Fibroblast of lung (primary cell): ENCODE measurements around the gene SFXN3.

Experiments used
- EZH2 ChIP-seq: IDR thresholded peaks from 2 replicates; pipeline ENCODE4 v1.5.1; 2012; ENCODE audit warnings: low read length, control low read depth, mild to moderate bottlenecking; ENCODE audit errors: missing control alignments
- TF ChIP-seq, protein P1 (sequence below), 2 donors: IDR thresholded peaks in 1 of 2; conservative IDR thresholded peaks in 1 of 2; 1 replicate in 1 of 2; 2 replicates in 1 of 2; pipeline ENCODE4 v1.5.1; 2011 to 2012; ENCODE audit warnings: low read length in 2 of 2, control low read depth in 1 of 2, inconsistent platforms in 1 of 2, low read depth in 1 of 2, mild to moderate bottlenecking in 1 of 2

DNA sequence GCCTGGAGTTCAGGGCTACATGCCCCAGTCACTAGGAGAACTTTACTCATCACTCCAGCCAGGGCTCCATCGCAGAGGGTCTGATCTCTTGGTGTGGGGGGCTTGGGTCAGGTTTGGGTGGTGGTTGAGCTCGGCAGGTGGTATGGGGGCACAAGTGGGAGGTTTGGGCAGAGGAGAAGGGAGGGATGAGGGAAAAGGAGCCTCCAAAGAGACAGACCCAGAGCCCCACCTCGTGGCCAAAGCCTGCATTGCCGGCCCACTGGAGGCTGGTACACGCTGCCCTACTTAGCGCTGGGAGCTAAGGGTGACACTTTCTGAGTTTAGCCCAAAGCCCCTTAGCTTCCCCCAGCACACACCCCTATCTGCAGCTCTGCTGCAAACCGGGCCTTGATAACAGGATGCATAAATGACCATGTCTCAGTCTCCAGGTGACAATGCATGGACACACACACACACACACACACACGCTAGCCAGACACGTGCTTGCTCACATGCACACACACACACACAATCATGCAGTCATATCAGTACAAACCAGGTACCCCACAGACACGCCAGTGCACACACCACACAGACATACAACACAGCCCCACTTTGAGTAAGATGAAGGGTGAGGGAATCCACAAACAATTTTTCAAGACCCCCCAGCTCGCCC lies 16.7 kb upstream of the SFXN3 start:
- TF ChIP-seq, protein P1, sequence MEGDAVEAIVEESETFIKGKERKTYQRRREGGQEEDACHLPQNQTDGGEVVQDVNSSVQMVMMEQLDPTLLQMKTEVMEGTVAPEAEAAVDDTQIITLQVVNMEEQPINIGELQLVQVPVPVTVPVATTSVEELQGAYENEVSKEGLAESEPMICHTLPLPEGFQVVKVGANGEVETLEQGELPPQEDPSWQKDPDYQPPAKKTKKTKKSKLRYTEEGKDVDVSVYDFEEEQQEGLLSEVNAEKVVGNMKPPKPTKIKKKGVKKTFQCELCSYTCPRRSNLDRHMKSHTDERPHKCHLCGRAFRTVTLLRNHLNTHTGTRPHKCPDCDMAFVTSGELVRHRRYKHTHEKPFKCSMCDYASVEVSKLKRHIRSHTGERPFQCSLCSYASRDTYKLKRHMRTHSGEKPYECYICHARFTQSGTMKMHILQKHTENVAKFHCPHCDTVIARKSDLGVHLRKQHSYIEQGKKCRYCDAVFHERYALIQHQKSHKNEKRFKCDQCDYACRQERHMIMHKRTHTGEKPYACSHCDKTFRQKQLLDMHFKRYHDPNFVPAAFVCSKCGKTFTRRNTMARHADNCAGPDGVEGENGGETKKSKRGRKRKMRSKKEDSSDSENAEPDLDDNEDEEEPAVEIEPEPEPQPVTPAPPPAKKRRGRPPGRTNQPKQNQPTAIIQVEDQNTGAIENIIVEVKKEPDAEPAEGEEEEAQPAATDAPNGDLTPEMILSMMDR (conservative IDR thresholded peaks at IDR 0.05 in 1 of 2, IDR thresholded peaks at IDR 0.05 in 1 of 2; ENCODE audit: low read depth in 1 of 2, low read length in 2 of 2) = peak; percentile 93 to 97
- TF ChIP-seq EZH2 = no peak
